ENCODE results near the gene CCDC149.

DNA sequence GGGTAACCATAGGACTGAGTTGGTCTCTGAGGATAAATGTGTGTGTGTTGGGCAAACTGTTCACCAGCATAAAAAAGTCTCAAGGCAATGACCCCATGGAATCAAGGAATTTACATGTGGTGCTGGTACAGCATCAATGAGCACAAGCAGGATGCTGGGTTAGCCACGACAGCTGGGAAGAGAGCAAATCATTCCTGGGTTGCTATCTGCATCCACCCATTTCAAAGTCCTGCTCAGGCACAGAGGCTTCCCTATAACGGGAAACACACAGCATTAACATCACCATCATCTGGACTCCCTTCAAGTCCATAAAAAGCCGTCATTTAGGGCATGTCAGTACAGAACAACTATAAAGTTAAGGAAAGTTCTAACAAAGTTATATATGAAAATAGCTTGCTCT is 41.6 kb downstream of the CCDC149 start:
- TF ChIP-seq GATA2 (CRISPR knock-in tag; IDR thresholded peaks at IDR 0.05), result no peak
- no peak for TF ChIP-seq TCFL5 (CRISPR knock-in tag; conservative IDR thresholded peaks at IDR 0.05)
- no peak for TF ChIP-seq HDAC1 (IDR thresholded peaks at IDR 0.05)
